ENCODE data around the gene PUS1. TPM values are rescaled to one million over a fixed set of nuclear protein-coding genes. Genes with fewer than 3 reads are reported as not detected.
"Not testable (repeated sequence)": the region's sequence is repeated elsewhere in the genome, so short reads cannot be mapped to it uniquely, and the experiment has no call there.

PUS1 gene
- total RNA-seq, result 10 to 100 TPM; 11.2 to 62.2 (median 17.0) TPM

DNA sequence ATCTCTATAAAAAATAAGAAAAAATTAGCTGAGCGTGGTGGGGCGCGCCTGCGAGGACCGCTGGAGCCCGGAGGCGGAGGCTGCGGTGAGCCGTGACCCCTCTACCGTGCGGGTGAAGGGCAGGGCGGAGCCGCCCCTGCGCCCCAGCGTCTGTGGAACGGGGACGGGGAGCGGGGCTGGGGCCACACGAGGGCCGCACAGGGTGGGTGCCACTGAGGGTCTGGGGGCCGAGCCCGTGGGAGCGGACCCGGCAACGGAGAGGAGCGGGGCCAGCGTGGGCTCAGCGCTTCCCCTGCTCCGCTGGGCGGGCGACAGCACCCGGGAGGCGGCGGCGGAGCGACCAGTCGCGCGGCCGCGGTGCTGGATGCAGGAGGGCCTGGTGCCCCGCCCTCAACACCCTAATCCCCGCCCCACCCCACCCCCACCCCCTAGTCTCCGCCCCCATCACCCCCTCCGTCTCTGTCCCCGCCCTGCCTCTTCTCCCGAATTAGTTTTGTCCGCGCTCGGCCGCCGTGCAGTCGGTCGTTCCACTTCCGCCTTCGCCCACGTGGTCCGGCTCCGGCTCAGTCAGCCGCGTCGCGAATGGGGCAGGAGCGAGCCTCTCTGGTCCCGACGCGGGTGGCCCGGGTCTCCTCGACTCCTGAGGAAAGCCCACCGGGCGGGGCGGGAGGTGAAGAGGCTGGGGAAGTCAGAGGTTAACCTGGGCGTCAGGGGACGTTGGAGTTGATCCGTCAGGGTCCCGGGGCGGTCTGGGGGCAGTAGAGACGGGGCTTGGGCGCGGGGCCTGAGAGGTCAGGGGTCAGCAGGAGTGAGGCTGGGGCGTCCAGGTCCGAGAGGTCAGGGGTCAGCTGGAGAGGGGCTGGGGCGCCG, at the start of gene PUS1:
PUS1 (plus strand) TSS at position 566 of the 870 bp plus-strand sequence. CDS start 447 bp downstream, outside the sequence.
- DNase-seq (ENCODE audit: low spot score) (peak; percentile 75), ATAC-seq (ENCODE audit: low FRiP score) (peak; percentile 84)
- no peak for TF ChIP-seq CTCF (IDR thresholded peaks at IDR 0.05)

GRCh38 chr12:131882804-131883520, 46.1 kb upstream of the PUS1 start:
- ATAC-seq (ENCODE audit: low FRiP score) (no peak), DNase-seq (ENCODE audit: low spot score) (no peak)
- no peak for TF ChIP-seq CTCF (IDR thresholded peaks at IDR 0.05)

- no peak for TF ChIP-seq CTCF (IDR thresholded peaks at IDR 0.05)
- ATAC-seq (ENCODE audit: low FRiP score), result no peak
- DNase-seq (ENCODE audit: low spot score), result no peak
Measured at GRCh38 chr12:131883521-131883900, 45.6 kb upstream of the PUS1 start.

GRCh38 chr12:131885076-131885475, 44.0 kb upstream of the PUS1 start:
- ATAC-seq (ENCODE audit: low FRiP score); DNase-seq (ENCODE audit: low spot score): not testable (repeated sequence)

DNA sequence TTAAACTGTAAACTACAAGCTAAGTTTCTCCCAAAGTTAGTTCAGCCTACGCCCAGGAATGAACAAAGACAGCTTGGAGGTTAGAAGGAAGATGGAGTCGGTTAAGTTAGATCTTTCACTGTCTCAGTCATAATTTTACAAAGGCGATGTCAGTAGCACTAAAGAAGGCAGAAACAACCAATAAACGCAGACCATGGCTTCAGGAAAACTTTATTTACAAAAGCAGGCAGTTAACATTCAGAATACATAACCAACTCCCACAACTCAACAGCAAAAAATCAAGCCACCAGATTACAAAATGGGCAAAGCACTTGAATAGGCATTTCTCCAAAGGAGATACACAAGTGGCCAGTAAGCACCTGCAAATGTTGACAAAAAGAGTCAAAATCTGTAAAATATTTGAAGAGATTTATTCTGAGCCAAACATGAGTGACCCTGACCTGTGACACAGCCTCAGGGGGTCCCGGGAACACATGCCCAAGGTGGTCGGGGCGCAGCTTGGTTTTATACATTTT, 43.5 kb upstream of the PUS1 start:
- no peak for ATAC-seq (ENCODE audit: low FRiP score)
- TF ChIP-seq CTCF (IDR thresholded peaks at IDR 0.05), result no peak
- DNase-seq (ENCODE audit: low spot score), result no peak

GRCh38 chr12:131891722-131892121, 37.4 kb upstream of the PUS1 start:
- DNase-seq (ENCODE audit: low spot score); ATAC-seq (ENCODE audit: low FRiP score): not testable (repeated sequence)

DNA sequence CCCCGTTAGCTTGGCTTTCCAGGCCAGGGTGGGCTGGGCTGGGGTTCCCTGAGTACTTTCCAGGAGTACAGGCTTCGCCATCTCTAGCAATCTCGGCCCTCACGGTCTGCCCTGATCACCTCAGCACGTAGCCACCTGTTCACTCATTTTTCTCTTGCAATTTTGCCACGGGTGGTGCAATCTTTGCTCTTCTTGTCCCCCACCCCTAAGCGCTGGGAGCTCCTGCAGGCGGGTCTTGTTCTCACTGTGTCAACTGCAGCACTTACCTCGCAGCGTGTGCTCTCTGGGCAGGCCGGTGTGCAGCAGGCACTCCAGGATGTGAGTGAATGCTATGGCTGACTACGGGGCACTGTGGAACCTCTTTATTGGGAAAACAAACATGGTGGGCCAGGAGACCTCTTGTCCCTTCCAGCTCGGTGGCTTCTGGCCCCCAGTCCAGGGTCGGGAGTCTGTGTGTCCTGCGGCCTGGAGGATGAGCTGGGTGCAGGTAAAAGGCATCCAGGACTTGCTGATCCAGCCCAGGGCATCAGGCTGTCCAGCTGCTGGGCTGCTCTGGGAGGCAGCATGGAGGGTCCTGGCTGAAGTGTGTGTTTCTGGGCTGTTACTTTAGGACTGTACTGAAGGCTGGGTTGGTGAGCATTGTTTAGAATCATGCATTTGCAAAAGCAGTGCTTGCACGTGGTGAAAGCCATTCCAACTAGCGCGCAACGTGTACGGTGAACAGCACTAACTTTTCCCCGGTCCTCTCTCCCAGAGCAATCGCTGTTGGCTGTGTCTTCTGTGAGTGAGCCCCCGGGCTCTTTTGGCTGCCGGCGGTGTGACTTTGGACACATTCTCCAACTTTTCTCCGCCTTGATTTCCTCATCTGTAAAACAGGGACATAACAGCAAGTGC, 36.1 kb upstream of the PUS1 start:
- ATAC-seq (ENCODE audit: low FRiP score) (no peak), DNase-seq (ENCODE audit: low spot score) (no peak)

More for the DNA sequence above, 36.1 kb upstream of the PUS1 start:
- TF ChIP-seq CTCF (IDR thresholded peaks at IDR 0.05), result no peak

Data from omental fat pad (tissue), 4 donors.